Uterus (tissue), 4 donors: ENCODE results near the gene CST6. TPM values are rescaled to one million over a fixed set of nuclear protein-coding genes. Genes with fewer than 3 reads are reported as not detected.

Experiments used
- DNase-seq, 2 donors: peaks; one replicate each; pipeline ENCODE4 v3.0.0-alpha.2; 2019 to 2020
- H3K27ac ChIP-seq, 2 donors: fragments of 200-600 bp; sonication (generic); 1 replicate in 1 of 2; 2 replicates in 1 of 2; pipeline ENCODE4 v1.5.1; 2016 to 2018
- H3K27me3 ChIP-seq, 2 donors: fragments of 200-600 bp; sonication (generic); one replicate each; pipeline ENCODE4 v1.5.1; 2018 to 2019; ENCODE audit warnings: control low read depth in 1 of 2
- H3K36me3 ChIP-seq, 2 donors: fragments of 200-600 bp; sonication (generic); one replicate each; pipeline ENCODE4 v1.5.1; 2019; ENCODE audit warnings: control low read depth in 1 of 2
- H3K4me1 ChIP-seq, 2 donors: fragments of 200-600 bp; sonication (generic); one replicate each; pipeline ENCODE4 v1.5.1; 2018 to 2019; ENCODE audit warnings: control low read depth in 1 of 2
- H3K4me3 ChIP-seq, 2 donors: fragments of 200-600 bp; sonication (generic); 1 replicate in 1 of 2; 2 replicates in 1 of 2; pipeline ENCODE4 v1.5.1; 2018 to 2019; ENCODE audit warnings: mild to moderate bottlenecking in 1 of 2
- H3K9me3 ChIP-seq, 2 donors: fragments of 200-600 bp; sonication (generic); one replicate each; pipeline ENCODE4 v1.5.1; 2019; ENCODE audit warnings: control low read depth in 1 of 2
- CTCF ChIP-seq, 4 experiments: fragments of 200-600 bp in 2 of 4; fragments of 450-650 bp in 2 of 4; sonication (generic) in 2 of 4; IDR thresholded peaks; one replicate each; pipeline ENCODE4 v1.5.1; 2016 to 2019; ENCODE audit warnings: antibody characterized with exemption in 4 of 4, mild to moderate bottlenecking in 2 of 4, moderate library complexity in 1 of 4
- POLR2A ChIP-seq, 2 donors: fragments of 450-650 bp; IDR thresholded peaks; one replicate each; pipeline ENCODE4 v1.6.1; 2016; ENCODE audit warnings: antibody characterized with exemption in 2 of 2, mild to moderate bottlenecking in 1 of 2, moderate library complexity in 1 of 2
- intact Hi-C: fragments of 100-400 bp; cut with DNase I; formaldehyde crosslinking; loops from one replicate; pipeline ENCODE4 v1.15.1; 2023; ENCODE audit warnings: low total_unique reads
- total RNA-seq, 4 donors: library from RNA; depleted of rRNA in 3 of 4; stranded (reverse); fragments of >200 nt in 3 of 4; gene quantifications; one replicate each; pipeline versions ENCODE4 v1.1.0 to v1.2.4, GENCODE V29; 2014 to 2023
- donor health status: DM: yes; HTN: yes; CAD: no.

Gene CST6
- total RNA-seq, 4 donors from 2014 or later = 0.59 TPM; not detected in 3

GRCh38 chr11:65976216-65977176 lies 35.3 kb upstream of the CST6 start:
- intact Hi-C loops = no loop called here
- Histone ChIP-seq H3K27ac (no peak overlapping the region), H3K9me3 (no peaks in the 10 kb centered on the region), H3K4me1 (no peaks in the 10 kb centered on the region), H3K27me3 (no peaks in the 10 kb centered on the region), H3K4me3 (no peak overlapping the region), H3K36me3 (no peaks in the 10 kb centered on the region)
- TF ChIP-seq CTCF (IDR thresholded peaks at IDR 0.05) = no peak
- TF ChIP-seq POLR2A (IDR thresholded peaks at IDR 0.05) = no peak
- DNase-seq = no peak

- TF ChIP-seq CTCF (IDR thresholded peaks at IDR 0.05) = no peak
- TF ChIP-seq POLR2A (IDR thresholded peaks at IDR 0.05) = no peak
- H3K27ac ChIP-seq = no peak overlapping the region
- H3K9me3 ChIP-seq = no peaks in the 10 kb centered on the region
- intact Hi-C loops = no loop called here
- H3K27me3 ChIP-seq = no peaks in the 10 kb centered on the region
- no peak for DNase-seq
- no peaks in the 10 kb centered on the region for H3K4me1 ChIP-seq
- no peak overlapping the region for H3K4me3 ChIP-seq
- no peaks in the 10 kb centered on the region for H3K36me3 ChIP-seq
Measured at GRCh38 chr11:65977621-65978390, 34.0 kb upstream of the CST6 start.

GRCh38 chr11:65978391-65979238 lies 33.2 kb upstream of the CST6 start:
- H3K36me3 ChIP-seq = no peaks in the 10 kb centered on the region
- no peak overlapping the region for H3K4me3 ChIP-seq
- intact Hi-C loops = no loop called here
- H3K27me3 ChIP-seq = no peaks in the 10 kb centered on the region
- no peak for DNase-seq
- H3K9me3 ChIP-seq = no peaks in the 10 kb centered on the region
- H3K4me1 ChIP-seq = no peaks in the 10 kb centered on the region
- TF ChIP-seq CTCF (IDR thresholded peaks at IDR 0.05) = no peak
- TF ChIP-seq POLR2A (IDR thresholded peaks at IDR 0.05) = no peak
- no peak overlapping the region for H3K27ac ChIP-seq

- TF ChIP-seq CTCF (IDR thresholded peaks at IDR 0.05) (no peak), POLR2A (IDR thresholded peaks at IDR 0.05) (no peak)
- H3K27me3 ChIP-seq = no peaks in the 10 kb centered on the region
- intact Hi-C loops = no loop called here
- no peak overlapping the region for H3K27ac ChIP-seq
- H3K4me3 ChIP-seq = no peak overlapping the region
- no peaks in the 10 kb centered on the region for H3K9me3 ChIP-seq
- no peaks in the 10 kb centered on the region for H3K36me3 ChIP-seq
- DNase-seq = no peak
- H3K4me1 ChIP-seq = no peaks in the 10 kb centered on the region
Measured at GRCh38 chr11:65979261-65979759, 32.5 kb upstream of the CST6 start.
